AG20443 (cell line): ENCODE measurements around the gene RGS3.
"Not testable (repeated sequence)": the region's sequence is repeated elsewhere in the genome, so short reads cannot be mapped to it uniquely, and the experiment has no call there.

Experiments used
- DNase-seq: peaks from one replicate; pipeline ENCODE4 v3.0.0; 2012; ENCODE audit warnings: low spot score, mixed read lengths

Gene RGS3

DNA sequence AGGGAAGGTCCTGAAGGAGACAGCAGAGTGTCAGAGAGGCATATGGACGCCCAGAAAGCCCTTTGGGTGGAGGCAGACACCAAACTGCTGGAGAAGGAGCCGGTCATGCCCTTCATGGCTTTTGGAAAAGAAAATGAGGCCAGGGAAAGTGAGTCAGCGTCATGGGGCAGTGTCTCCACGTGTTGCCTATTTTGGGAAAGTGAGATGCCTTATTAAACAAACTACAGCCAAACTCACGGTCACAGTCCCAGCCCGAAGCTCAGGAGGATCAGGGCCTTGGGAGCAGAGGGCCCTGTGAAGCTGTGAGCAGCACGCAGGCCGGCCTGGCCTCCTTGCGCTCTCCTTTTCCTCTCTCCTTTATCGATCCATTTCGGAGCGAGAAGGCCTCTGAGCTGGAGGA, 25.0 kb downstream of the RGS3 start:
- DNase-seq, result peak; percentile 66

DNA sequence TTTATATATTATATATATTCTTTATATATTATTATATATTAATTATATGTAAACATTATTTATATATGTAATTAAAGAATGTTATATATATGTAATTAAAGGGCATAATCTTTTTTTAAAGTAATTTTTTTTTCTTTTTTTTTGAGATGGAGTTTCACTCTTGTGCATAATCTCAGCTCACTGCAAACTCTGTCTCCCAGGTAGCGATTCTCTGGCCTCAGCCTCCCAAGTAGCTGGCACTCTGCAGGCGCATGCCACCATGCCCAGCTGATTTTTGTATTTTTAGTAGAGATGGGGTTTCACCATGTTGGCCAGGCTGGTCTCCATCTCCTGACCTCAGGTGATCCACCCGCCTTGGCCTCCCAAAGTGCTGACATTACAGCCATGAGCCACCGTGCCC, 27.6 kb downstream of the RGS3 start:
- DNase-seq, result not testable (repeated sequence)

DNA sequence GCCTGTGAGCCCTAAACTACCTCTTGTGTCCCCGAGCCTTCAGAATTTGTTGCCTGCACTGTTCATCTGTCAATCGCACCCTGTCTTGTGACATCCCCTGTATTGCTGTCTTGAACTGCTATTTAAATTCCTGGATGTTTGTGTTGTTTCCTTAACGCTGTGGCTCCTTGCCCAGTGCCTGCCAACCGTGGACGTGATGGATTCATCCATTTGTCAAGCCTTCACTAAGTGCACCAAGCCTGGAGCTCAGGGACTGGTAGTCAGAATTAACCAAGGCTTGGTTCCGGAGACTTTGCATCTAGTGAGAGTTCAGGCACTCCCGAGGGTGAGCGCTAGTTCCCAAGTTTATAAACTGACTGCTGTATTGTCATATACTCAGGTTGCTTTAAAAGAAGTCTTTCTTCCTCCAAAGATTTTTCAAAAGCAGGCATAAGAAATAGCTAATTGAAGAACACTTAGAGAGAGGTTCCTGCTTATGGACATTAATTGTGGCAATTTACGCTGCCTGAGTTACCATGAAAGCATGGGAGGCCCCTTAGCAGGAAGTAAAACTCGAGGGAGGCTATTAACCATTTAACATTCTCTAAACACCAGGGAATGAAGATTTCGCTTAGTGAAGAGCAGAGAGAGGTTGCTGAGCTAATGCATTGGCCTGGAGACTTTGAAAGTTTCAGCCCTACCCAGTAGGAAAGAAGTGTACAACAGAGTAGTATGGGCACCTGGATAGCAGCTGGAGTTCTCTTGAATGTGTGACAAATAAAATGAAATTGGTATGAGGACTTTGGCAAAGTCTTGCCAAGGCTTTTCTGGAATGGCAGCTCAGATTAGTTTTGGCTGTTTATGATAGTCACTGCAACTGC, 29.0 kb downstream of the RGS3 start:
- no peak for DNase-seq

DNA sequence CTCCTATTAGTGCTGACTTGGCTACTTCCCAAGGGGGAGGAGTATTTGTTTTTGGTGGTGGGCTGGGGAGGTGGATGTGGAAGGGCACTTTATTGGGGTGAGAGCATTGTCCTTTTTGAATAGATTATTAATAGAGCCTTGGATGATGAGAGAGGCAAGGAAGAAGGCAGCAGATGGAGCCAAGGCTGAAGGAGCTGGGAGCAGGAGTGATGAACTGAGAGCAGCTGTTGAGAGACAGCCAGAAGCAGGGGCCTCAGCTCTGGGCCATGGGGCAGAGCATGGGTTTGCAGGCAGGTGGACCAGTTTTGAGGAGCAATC, 29.6 kb downstream of the RGS3 start:
- DNase-seq, result no peak

DNA sequence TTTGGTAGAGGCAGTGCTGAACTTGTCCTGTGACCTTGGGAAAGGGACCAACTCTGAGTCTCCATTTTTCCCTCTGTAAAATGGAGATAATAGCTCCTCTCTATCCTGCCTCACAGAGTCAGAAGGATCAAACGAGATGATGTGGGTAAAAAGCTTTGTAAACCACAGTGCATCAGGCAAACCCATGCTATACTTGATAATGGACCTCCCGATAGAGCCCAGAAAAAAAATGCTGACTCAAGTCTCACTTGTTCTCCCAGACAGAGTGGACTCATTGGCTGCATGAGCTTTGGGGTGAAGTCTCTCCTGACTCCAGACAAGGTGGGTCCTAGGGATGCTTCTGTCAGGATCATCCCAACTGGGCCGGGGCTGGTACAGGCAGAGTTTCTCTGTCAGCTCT, 32.0 kb downstream of the RGS3 start:
- DNase-seq, result no peak

DNA sequence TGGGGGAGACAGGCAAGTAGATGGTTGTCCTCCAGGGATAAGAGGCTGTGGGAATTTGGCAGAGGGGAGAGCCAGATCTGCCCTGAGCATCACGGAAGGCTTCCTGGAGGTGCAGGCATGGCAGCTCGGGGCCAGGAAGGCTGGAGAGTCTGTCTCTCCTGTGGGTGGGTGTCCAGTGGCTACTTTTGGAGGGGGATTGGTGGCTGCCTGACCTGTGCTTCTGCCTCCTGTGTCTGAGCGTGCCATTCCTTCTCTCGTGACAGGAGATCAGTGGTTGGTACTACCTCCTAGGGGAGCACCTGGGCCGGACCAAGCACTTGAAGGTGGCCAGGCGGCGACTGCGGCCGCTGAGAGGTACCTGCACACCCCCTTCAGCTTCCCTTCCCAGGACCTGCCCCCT, 33.5 kb downstream of the RGS3 start:
- DNase-seq, result no peak

DNA sequence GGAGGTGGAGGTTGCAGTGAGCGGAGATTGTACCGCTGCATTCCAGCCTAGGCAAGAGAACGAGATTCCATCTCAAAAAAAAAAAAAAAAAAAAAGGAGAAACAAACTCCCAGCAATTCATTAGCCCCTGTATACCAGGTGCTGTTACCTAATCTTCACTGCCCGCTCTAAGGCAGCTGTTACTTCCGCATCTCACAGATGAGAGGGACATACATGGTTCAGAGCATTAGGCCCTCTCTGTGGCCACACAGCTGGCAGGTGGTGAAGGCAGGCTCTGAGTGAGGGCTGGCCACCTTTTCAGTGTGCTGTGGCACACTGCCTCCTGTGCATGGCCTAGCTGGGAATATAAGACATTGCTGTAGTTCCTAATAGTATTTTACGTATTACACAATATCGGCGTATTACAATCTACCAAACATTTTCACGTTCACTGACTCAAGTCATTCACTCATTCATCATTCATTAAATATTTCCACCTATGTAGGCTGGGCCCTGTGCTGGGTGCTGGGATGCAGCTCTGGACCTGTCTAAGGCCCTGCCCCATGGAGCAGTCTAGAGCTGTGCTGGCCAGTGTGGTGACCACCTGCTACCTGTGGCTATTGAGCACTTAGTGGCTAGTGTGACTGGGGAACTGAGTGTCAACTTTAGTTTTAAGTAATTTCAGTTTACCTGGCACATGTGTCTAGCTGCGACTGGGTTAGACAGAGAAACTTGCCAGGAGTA, 35.8 kb downstream of the RGS3 start:
- DNase-seq, result no peak

DNA sequence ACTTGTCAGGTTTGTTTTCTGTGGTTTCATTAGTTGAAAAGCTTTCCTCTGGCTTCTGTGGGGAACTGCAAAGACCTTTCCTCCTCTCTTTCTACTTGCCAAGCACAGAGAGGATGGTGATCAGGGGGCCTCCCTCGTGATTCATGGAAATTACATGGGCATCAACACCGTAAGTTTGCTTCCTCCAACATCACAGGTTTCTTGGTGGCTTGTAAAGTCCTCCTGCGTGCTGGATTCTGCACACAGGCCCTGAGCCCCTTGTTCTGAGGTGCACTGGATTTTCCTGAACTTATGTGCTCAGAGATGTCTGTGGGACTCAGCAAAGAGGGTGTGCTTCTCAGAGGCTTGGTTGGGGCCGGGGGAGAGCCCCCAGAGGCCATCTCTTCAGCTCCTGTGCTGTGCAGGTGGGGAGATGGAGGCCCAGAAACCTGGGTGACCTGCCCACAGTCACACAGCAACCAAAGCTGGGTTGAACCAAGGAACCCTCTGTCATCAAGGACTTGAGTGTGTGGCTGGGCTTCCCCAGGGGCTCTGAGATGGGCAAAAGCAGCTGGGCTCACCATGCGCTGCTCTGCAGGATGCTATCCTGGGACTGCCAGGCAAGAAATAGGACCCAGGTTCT, 36.5 kb downstream of the RGS3 start:
- DNase-seq, result no peak

DNA sequence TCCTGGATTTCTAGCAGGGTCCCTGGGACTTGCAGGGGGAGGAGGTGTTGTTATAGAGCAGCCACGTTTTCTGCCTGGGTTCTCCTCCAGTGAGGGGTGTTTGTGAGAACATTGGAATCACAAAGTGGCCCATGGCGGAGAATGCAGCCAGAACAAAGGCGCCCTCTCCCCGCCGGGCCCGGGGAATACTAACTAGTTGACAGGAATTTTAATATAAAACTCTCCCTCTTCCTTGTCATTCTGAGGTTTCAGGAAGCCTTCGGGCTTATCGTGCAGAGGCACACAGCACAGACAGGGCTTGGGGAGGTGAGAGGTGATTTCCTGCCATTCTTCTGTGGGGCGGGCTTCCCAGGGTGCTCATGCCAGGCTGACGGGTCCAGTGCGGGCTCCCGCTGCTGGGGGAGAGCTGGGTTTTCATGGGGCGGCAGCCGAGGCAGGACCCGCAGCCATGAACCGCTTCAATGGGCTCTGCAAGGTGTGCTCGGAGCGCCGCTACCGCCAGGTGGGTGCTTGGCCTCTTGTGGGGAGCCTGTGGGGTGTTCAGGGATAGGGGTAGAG, 37.7 kb downstream of the RGS3 start:
- DNase-seq, result no peak

DNA sequence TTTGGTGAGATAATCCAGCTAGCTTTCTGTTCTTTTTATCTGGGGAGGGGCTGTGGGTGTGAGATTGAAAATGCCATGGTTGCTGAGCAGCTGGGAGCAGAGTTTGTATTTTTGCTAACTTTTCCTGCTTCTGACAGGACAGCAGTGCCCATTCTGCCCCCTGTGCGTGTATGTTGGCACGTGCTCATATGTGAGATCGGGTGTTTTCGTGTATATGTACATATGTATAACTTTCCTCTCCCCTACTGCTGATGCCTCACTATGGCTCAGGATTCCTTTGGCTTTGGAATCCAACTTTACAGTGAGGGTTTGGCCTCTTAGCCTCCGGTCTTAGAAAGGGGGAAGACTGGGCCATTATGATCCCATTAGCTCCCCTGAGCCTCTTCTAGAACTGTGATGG, 38.3 kb downstream of the RGS3 start:
- DNase-seq, result no peak

DNA sequence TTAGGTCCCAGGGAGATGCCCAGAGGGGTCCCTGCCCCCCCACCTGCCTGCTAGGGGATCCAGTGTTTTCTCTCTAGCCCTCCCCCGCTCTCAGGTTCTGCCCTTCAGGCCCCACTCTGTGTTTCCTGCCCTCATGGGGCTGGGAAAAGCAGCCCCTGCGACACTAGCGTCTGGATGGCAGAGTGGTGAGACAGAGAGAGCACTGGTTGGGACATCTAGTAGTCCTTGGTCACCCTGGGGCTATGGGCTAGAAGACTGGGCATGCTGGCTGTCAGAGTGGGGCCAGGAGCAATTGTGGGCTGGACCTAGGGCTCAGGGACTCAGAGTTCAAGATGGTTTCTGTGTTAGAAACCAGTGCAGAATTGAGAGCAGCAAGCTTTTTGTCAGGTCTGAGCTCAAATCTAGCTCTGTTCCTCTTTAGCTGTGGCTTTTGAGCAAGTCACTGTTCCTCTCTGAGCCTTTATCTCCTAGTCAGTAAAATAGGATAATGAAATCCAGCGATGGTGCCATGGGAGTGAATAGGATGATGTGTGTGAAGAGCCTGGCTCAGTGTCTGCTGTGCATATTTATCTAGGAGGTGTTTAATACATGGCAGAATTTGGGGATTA, 39.0 kb downstream of the RGS3 start:
- no peak for DNase-seq

DNA sequence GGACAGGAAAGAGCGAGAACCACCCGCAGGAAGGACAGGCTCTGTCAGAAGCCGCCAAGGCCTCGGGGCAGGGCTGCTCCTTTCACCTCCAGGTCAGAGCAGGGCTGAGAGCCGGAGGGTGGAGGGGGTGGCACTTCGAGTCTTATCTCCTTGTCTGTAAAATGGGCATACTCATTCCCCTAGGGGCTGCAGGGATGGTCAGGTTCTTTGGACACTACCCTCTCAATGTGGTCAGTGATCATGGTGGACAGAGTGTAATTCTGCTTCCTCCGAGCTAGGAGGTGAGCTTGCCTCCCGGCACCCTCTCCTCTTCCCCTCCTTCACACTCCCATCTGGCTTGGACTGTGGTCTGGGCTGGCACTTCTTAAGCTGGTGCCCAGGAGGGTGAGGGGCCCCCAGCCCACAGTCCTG, 39.6 kb downstream of the RGS3 start:
- DNase-seq, result no peak

DNA sequence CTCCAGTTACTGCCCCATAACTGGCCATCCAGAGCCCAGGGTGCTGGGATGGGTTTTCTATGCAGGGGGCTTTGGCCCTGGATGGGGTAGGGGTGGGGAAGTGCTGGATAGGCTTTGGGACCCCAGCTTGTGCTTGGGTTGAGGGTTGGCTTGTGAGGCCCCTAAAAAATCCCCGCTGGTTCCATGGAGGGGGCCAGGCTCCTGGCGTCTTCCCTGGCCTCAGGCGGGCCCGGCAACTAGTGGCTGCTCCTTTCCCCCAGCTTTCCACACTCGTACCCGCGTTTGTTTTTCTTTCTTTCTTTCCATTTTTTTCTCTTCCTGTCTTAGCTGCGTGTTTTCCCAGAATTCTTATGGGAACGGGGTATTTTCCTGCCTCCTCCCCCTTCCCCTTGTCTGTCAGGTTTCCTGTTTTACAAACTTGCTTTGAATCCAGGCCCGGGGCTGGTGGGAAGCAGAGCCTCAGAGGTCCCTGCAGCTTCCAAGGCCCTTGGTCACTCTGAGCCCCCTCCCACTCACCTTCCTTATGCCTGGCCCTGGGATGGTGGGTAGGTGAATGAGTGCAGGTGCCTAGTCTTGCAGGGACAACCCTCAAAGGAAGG, 40.2 kb downstream of the RGS3 start:
- no peak for DNase-seq

DNA sequence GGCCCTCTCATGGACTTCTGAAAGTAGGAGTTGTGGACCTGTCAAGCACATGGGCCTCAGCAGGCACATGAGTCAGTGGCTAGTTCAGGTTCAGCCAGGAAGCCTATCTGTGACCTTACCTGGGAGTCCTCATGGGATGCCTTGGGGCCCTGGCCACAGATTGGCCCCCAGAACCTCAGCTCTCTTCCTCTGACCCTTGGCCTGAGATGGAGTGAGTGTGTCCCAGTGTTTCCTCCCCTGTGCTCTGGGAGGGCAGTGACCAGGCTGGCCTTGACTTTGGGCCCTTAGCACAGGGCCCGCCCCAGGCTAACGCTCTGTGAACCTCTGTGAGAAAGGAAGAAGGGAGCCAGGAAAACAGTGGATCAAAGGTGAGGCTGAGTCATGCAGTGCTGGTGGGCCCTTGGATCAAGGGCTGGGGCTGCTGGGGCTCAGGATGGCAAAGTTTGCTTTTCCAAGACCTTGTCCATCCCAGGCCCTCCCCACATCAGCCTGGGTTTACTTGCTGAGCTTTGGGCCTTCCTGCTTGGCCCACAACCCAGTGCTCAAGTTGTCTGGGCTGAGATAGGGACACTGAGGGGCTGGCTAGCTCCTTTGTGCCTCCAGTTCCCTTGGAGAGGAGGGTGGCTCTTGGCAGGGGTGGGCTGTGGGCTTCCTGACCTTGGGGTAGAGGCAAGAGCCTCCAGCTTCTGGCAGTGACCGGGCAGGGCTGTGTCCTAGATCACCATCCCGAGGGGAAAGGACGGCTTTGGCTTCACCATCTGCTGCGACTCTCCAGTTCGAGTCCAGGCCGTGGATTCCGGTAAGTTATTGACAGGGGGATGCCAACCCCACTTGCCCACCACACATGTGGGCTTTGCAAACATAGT, 41.4 kb downstream of the RGS3 start:
- DNase-seq, result no peak

DNA sequence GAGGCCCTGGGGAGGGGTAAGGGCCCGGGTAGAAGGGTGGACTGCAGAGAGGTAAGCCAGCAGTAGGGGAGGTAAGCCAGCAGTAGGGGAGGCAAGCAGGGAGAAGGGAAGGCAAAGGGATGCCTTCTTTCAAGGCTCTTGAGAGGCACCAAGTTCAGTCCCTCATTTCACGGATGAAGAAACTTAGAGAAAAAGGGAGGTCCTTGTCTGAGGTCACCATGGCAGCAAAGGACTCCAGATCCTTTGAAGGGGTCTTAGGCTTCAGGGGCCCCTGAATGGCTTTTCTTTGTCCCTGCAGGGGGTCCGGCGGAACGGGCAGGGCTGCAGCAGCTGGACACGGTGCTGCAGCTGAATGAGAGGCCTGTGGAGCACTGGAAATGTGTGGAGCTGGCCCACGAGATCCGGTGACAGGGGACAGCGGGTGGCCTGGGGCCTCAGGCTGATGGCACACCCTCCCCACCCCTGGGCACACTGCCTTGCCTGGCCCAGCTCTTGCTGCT, 42.6 kb downstream of the RGS3 start:
- no peak for DNase-seq

DNA sequence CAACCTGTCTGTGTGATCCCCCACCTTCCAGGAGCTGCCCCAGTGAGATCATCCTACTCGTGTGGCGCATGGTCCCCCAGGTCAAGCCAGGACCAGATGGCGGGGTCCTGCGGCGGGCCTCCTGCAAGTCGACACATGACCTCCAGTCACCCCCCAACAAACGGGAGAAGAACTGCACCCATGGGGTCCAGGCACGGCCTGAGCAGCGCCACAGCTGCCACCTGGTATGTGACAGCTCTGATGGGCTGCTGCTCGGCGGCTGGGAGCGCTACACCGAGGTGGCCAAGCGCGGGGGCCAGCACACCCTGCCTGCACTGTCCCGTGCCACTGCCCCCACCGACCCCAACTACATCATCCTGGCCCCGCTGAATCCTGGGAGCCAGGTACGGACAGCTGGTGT, 43.7 kb downstream of the RGS3 start:
- DNase-seq, result no peak

DNA sequence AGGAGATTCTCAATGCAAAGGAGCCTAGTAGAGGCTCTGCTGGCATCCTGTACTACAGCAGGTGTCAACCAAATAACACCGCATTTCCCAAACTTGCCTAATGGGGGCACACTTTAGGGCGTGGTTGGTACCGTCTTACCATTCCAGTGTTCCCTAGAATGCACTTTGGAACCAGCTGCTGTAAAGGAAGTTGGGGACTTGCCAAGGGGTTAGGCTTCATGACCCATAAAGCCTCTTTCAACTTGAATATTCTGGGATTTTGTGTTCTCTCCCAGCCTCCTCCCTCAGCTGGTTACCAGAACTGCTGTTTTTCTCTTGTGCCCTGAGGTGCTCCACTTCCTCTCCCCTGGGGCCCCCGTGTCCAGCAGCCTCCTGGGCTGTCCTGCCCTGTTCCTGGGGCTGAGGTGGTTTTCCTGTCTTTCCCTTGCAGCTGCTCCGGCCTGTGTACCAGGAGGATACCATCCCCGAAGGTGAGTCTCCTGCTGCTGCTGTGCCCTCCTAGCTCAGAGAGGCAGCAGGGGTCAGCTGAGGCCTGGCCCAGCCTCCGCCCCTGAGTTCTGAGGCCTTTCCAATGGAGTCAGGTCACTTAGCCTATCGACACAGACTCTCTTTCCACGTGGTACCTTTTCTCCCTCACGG, 44.7 kb downstream of the RGS3 start:
- no peak for DNase-seq

DNA sequence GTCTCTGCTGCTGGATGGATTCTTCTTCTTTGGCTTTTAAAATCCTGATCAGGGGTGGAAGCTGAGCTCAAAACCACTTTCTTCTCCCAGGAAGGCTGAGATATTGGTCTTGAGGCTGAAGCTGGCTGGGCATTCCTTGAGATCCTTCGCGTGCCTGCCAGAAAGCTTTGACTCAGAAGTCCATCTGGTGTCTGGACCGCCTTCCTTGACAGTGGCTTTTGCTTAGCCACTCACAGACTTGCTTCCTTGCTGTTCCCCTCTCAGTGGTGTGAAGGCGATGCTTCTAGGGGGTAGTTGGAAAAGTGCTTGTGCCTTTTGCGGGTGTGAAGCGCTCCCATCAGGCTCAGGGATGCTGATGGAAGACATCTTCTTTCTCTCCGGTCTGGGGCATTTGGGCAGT, 45.9 kb downstream of the RGS3 start:
- DNase-seq, result peak; percentile 92

DNA sequence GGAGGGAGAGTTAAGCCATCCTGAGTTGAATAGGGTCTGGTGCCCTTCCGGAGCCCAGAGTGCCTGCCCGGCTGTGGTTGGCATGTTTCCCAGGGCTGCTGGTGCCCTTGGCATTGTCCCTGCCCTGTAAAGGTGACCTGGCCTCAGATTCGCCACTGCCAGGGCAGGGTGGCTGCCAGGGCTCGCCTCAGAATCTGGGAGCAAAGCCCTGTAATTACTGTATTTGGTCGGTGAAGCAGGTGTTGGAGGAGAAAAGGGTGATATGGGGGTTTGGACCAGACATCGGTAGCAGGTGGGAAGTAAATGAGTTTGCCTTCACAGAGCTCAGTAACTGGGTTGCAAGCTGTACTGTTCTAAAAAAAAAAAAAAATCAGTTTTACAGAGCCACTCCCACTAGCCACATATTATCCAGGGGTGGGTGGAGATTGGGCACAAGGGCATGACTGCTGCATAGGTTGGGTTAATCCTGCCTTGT, 47.6 kb downstream of the RGS3 start:
- no peak for DNase-seq
